HepG2 (cell line): ENCODE measurements around the gene UNC5B. TPM values are rescaled to one million over a fixed set of nuclear protein-coding genes. Genes with fewer than 3 reads are reported as not detected.

Experiments used
- ARID4A ChIP-seq: sonication (generic); formaldehyde crosslinking; IDR thresholded peaks from 2 replicates; pipeline ENCODE4 v1.5.0; 2020; ENCODE audit warnings: mild to moderate bottlenecking, missing genetic modification reagents, borderline replicate concordance
- CTCF ChIP-seq: sonication (generic); formaldehyde crosslinking; IDR thresholded peaks from 2 replicates; pipeline ENCODE4 v1.5.0; 2020; ENCODE audit warnings: mild to moderate bottlenecking, missing genetic modification reagents, moderate library complexity
- FOXA1 ChIP-seq, 2 experiments: fragments of 450-650 bp in 1 of 2; sonication (generic) in 1 of 2; formaldehyde crosslinking in 1 of 2; IDR thresholded peaks; 2 replicates each; pipeline versions ENCODE4 v1.4.0 to v1.6.1; 2016 to 2020; ENCODE audit warnings: missing genetic modification reagents in 1 of 2
- GFI1 ChIP-seq: sonication (generic); formaldehyde crosslinking; IDR thresholded peaks from 2 replicates; pipeline ENCODE4 v1.5.0; 2020; ENCODE audit warnings: missing genetic modification reagents, mild to moderate bottlenecking, borderline replicate concordance
- MAX ChIP-seq: IDR thresholded peaks from 2 replicates; pipeline ENCODE4 v1.6.1; 2012; ENCODE audit warnings: inconsistent platforms
- MED8 ChIP-seq: sonication (generic); formaldehyde crosslinking; IDR thresholded peaks from 2 replicates; pipeline ENCODE4 v1.8.1; 2023; ENCODE audit warnings: mild to moderate bottlenecking, missing genetic modification reagents; ENCODE audit not compliant: insufficient replicate concordance
- NAIF1 ChIP-seq: sonication (generic); formaldehyde crosslinking; IDR thresholded peaks from 2 replicates; pipeline ENCODE4 v1.5.0; 2020; ENCODE audit warnings: mild to moderate bottlenecking, missing genetic modification reagents, borderline replicate concordance
- NR2F1 ChIP-seq, 2 experiments: fragments of 450-650 bp in 1 of 2; formaldehyde crosslinking in 1 of 2; IDR thresholded peaks; 2 replicates each; pipeline versions ENCODE4 v1.5.0 to v1.6.1; 2016 to 2020; ENCODE audit warnings: mild to moderate bottlenecking in 1 of 2, missing compliant biosample characterization in 1 of 2, missing genetic modification reagents in 1 of 2, moderate library complexity in 1 of 2
- PHF8 ChIP-seq: sonication (generic); formaldehyde crosslinking; IDR thresholded peaks from 2 replicates; pipeline ENCODE4 v1.5.0; 2020; ENCODE audit warnings: missing genetic modification reagents
- SNAPC2 ChIP-seq: sonication (generic); formaldehyde crosslinking; IDR thresholded peaks from 2 replicates; pipeline ENCODE4 v1.8.1; 2022; ENCODE audit warnings: mild to moderate bottlenecking, missing genetic modification reagents
- THAP9 ChIP-seq: sonication (generic); formaldehyde crosslinking; IDR thresholded peaks from 2 replicates; pipeline ENCODE4; 2020; ENCODE audit warnings: missing genetic modification reagents, mild to moderate bottlenecking, borderline replicate concordance
- TOE1 ChIP-seq: sonication (generic); formaldehyde crosslinking; IDR thresholded peaks from 2 replicates; pipeline ENCODE4 v1.4.0; 2020; ENCODE audit warnings: mild to moderate bottlenecking, missing genetic modification reagents
- UBTF ChIP-seq: sonication (generic); formaldehyde crosslinking; IDR thresholded peaks from 2 replicates; pipeline ENCODE4 v1.4.0; 2020; ENCODE audit warnings: mild to moderate bottlenecking, missing genetic modification reagents
- ZFP82 ChIP-seq: sonication (generic); formaldehyde crosslinking; IDR thresholded peaks from 2 replicates; pipeline ENCODE4 v1.5.1; 2020; ENCODE audit warnings: mild to moderate bottlenecking, missing genetic modification reagents, borderline replicate concordance
- ZNF431 ChIP-seq: sonication (generic); formaldehyde crosslinking; IDR thresholded peaks from 2 replicates; pipeline ENCODE4 v1.9.0; 2022; ENCODE audit warnings: missing genetic modification reagents, low read depth, mild to moderate bottlenecking, borderline replicate concordance
- ZNF766 ChIP-seq: sonication (generic); formaldehyde crosslinking; IDR thresholded peaks from 2 replicates; pipeline ENCODE4 v1.5.0; 2020; ENCODE audit warnings: missing genetic modification reagents, borderline replicate concordance
- polyA plus RNA-seq, 8 experiments: library from polyadenylated mRNA; depleted of rRNA in 3 of 8; stranded (reverse) in 7 of 8; unstranded in 1 of 8; fragments of >200 nt; fragmentation: Illumina TruSeq in 4 of 8; extraction: Trizol in 4 of 8; gene quantifications; 2 replicates each; pipeline versions ENCODE4 v1.2.1 to v1.2.3, GENCODE V29; 2011 to 2016; ENCODE audit warnings: low read depth in 4 of 8, missing spikeins in 1 of 8, mixed read lengths in 1 of 8; ENCODE audit not compliant: insufficient read depth in 1 of 8
- total RNA-seq, 5 experiments: library from RNA; depleted of rRNA; stranded (reverse); fragments of >200 nt; fragmentation: Illumina TruSeq; extraction: Trizol; gene quantifications; 2 replicates each; pipeline ENCODE4 v1.2.3, GENCODE V29; 2016; ENCODE audit warnings: low read depth in 1 of 5

UNC5B gene
- total and polyA plus RNA-seq, 2 of the 13 experiments (the other 11 are each of a cell fraction or from before 2014, with no cell fraction given), result 0.07 TPM

GRCh38 chr10:71334221-71334791 is 121.9 kb downstream of the UNC5B start (continued):
- 0 out of 2 replicates have a peak, but pooled peaks have one; percentile 9 for TF ChIP-seq ZNF431 (CRISPR knock-in tag)
- TF ChIP-seq NAIF1 (CRISPR knock-in tag), result peak; percentile 13; the same call in 1 of the 2 replicates
- TF ChIP-seq TOE1 (CRISPR knock-in tag), result no peak
- TF ChIP-seq PHF8, result no peak
- peak; percentile 67; the same call in 1 of the 2 replicates for TF ChIP-seq SNAPC2 (CRISPR knock-in tag)
- TF ChIP-seq ARID4A, result peak; percentile 66; the same call in 1 of the 2 replicates
- TF ChIP-seq NR2F1 (CRISPR knock-in tag; IDR thresholded peaks at IDR 0.05), result no peak
- TF ChIP-seq ZFP82 (CRISPR knock-in tag), result no peak
- TF ChIP-seq MAX, result peak; percentile 69
- TF ChIP-seq UBTF (CRISPR knock-in tag), result peak; percentile 71
- TF ChIP-seq THAP9 (CRISPR knock-in tag), result no peak
- no peak for TF ChIP-seq FOXA1 (IDR thresholded peaks at IDR 0.05)
- peak; percentile 71 for TF ChIP-seq FOXA1 (CRISPR knock-in tag; IDR thresholded peaks at IDR 0.05)
- TF ChIP-seq CTCF, result 0 out of 2 replicates have a peak, but pooled peaks have one; percentile 10
- TF ChIP-seq MED8, result peak; percentile 55
- TF ChIP-seq GFI1 (CRISPR knock-in tag), result peak; percentile 73
- no peak for TF ChIP-seq ZNF766
